GM13976 (cell line): ENCODE results near the gene NR1D2.

Experiments
- DNase-seq: peaks from one replicate; pipeline ENCODE4 v3.0.0; 2012; ENCODE audit warnings: low spot score
- in situ Hi-C: fragments of 300-500 bp; cut with MboI; formaldehyde crosslinking; loops from one replicate; pipeline ENCODE4 v1.12.0; 2022; ENCODE audit warnings: low sequenced_read_pairs, mixed read lengths, inconsistent platforms; ENCODE audit not compliant: unreplicated experiment
- TF ChIP-seq, protein P1 (sequence below): IDR thresholded peaks from 2 replicates; pipeline ENCODE4 v1.5.1; 2012; ENCODE audit warnings: borderline replicate concordance, mild to moderate bottlenecking; ENCODE audit not compliant: insufficient read depth; ENCODE audit errors: extremely low read depth, missing control alignments, control extremely low read depth

The NR1D2 gene

GRCh38 chr3:23985747-23986544 is 40.9 kb downstream of the NR1D2 start:
- in situ Hi-C loops, result loop anchor here (25.0 kb wide), 1 partner anchor 501 kb away; the partner anchor contains the start of gene THRB
- no peak for DNase-seq
- TF ChIP-seq, protein P1, sequence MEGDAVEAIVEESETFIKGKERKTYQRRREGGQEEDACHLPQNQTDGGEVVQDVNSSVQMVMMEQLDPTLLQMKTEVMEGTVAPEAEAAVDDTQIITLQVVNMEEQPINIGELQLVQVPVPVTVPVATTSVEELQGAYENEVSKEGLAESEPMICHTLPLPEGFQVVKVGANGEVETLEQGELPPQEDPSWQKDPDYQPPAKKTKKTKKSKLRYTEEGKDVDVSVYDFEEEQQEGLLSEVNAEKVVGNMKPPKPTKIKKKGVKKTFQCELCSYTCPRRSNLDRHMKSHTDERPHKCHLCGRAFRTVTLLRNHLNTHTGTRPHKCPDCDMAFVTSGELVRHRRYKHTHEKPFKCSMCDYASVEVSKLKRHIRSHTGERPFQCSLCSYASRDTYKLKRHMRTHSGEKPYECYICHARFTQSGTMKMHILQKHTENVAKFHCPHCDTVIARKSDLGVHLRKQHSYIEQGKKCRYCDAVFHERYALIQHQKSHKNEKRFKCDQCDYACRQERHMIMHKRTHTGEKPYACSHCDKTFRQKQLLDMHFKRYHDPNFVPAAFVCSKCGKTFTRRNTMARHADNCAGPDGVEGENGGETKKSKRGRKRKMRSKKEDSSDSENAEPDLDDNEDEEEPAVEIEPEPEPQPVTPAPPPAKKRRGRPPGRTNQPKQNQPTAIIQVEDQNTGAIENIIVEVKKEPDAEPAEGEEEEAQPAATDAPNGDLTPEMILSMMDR, result no peak

GRCh38 chr3:23987356-23987755 is 42.3 kb downstream of the NR1D2 start:
- in situ Hi-C loops, result loop anchor here (25.0 kb wide), 1 partner anchor 500 kb away; the partner anchor contains the start of gene THRB
- DNase-seq, result no peak
- TF ChIP-seq, protein P1, result no peak

- in situ Hi-C loops, result loop anchor here (25.0 kb wide), 1 partner anchor 496 kb away; the partner anchor contains the start of gene THRB
- DNase-seq, result no peak
- TF ChIP-seq, protein P1, result no peak
Observed at GRCh38 chr3:23991306-23991682, 46.2 kb downstream of the NR1D2 start.

GRCh38 chr3:23991683-23992628 is 46.9 kb downstream of the NR1D2 start:
- in situ Hi-C loops, result loop anchor here (25.0 kb wide), 1 partner anchor 495 kb away; the partner anchor contains the start of gene THRB
- TF ChIP-seq, protein P1, result no peak
- DNase-seq, result no peak

- DNase-seq, result no peak
- in situ Hi-C loops, result loop anchor here (25.0 kb wide), 1 partner anchor 494 kb away; the partner anchor contains the start of gene THRB
Observed at GRCh38 chr3:23993556-23994243, 48.6 kb downstream of the NR1D2 start.

More at GRCh38 chr3:23993556-23994243, 48.6 kb downstream of the NR1D2 start:
- TF ChIP-seq, protein P1, result no peak
